A673 (cell line): ENCODE measurements around the gene WBP2. TPM values are rescaled to one million over a fixed set of nuclear protein-coding genes. Genes with fewer than 3 reads are reported as not detected.

Source experiments
- BruUV-seq: library from RNA; stranded (reverse); fragments of 400-500 nt; replicated peaks from 2 replicates; lab custom pipeline; 2021; lab: Mats Ljungman, UMichigan
- CTCF ChIA-PET: fragments of 300-600 bp; sonication (Branson Sonifier 250); formaldehyde crosslinking; loops from one replicate; lab custom pipeline; 2022; ENCODE audit warnings: antibody characterized with exemption; lab: Charles Lee
- POLR2A ChIA-PET: fragments of 300-600 bp; sonication (Branson Sonifier 250); formaldehyde crosslinking; loops from one replicate; lab custom pipeline; 2022; ENCODE audit warnings: antibody characterized with exemption; ENCODE audit not compliant: low non-redundant PET; lab: Charles Lee
- DNase-seq: peaks from one replicate; pipeline ENCODE4 v3.0.0-alpha.2; 2015; ENCODE audit warnings: low spot score
- H3K27ac ChIP-seq: fragments of 200-600 bp; sonication (generic); 2 replicates; pipeline ENCODE4 v1.5.1; 2016; ENCODE audit warnings: mixed run types, low read depth, mild to moderate bottlenecking, mixed read lengths, antibody characterized with exemption, low read length; ENCODE audit not compliant: poor library complexity, severe bottlenecking
- H3K27me3 ChIP-seq: fragments of 200-600 bp; sonication (generic); replicated peaks from 2 replicates; pipeline ENCODE4 v1.6.1; 2017; ENCODE audit warnings: mixed run types, low read depth, mild to moderate bottlenecking, mixed read lengths, antibody characterized with exemption, low read length; ENCODE audit not compliant: insufficient read depth, poor library complexity
- H3K36me3 ChIP-seq: fragments of 200-600 bp; sonication (generic); 2 replicates; pipeline ENCODE4 v1.6.1; 2016; ENCODE audit warnings: mixed run types, mild to moderate bottlenecking, mixed read lengths, antibody characterized with exemption, low read length; ENCODE audit not compliant: insufficient read depth, poor library complexity, severe bottlenecking
- H3K4me1 ChIP-seq: fragments of 200-600 bp; sonication (generic); 2 replicates; pipeline ENCODE4 v1.6.1; 2017; ENCODE audit warnings: mixed run types, mild to moderate bottlenecking, mixed read lengths, antibody characterized with exemption, low read length; ENCODE audit not compliant: insufficient read depth, poor library complexity, severe bottlenecking
- H3K4me3 ChIP-seq: fragments of 200-600 bp; sonication (generic); 2 replicates; pipeline ENCODE4 v1.5.1; 2016; ENCODE audit warnings: low read depth, mixed run types, mild to moderate bottlenecking, mixed read lengths, low read length; ENCODE audit not compliant: poor library complexity, severe bottlenecking
- H3K9me3 ChIP-seq: fragments of 200-600 bp; sonication (generic); 2 replicates; pipeline ENCODE4 v1.6.1; 2016; ENCODE audit warnings: mixed run types, low read depth, mild to moderate bottlenecking, mixed read lengths, antibody characterized with exemption, low read length; ENCODE audit not compliant: poor library complexity, severe bottlenecking
- EZH2 ChIP-seq: fragments of 200-600 bp; sonication (generic); IDR thresholded peaks from 2 replicates; pipeline ENCODE4 v1.6.1; 2017; ENCODE audit warnings: borderline replicate concordance, low read depth, mild to moderate bottlenecking, mixed read lengths, antibody characterized with exemption, low read length; ENCODE audit not compliant: poor library complexity, severe bottlenecking
- intact Hi-C: fragments of 100-400 bp; cut with micrococcal nuclease; formaldehyde crosslinking; loops from one replicate; pipeline ENCODE4 v1.10.0; 2022; ENCODE audit not compliant: unreplicated experiment
- total RNA-seq: library from RNA; stranded (reverse); gene quantifications from 2 replicates; pipeline ENCODE4 v1.2.3, GENCODE V29; 2021
- TF ChIP-seq, protein P1 (sequence below): fragments of 300-800, 200-600 bp; sonication (generic); conservative IDR thresholded peaks from 2 replicates; pipeline ENCODE4 v1.5.1; 2017; ENCODE audit warnings: low read depth, mild to moderate bottlenecking, antibody characterized with exemption, low read length, moderate library complexity, mixed read lengths

Gene WBP2
- total RNA-seq, 1 experiment from 2014 or later = 70.3 TPM

DNA sequence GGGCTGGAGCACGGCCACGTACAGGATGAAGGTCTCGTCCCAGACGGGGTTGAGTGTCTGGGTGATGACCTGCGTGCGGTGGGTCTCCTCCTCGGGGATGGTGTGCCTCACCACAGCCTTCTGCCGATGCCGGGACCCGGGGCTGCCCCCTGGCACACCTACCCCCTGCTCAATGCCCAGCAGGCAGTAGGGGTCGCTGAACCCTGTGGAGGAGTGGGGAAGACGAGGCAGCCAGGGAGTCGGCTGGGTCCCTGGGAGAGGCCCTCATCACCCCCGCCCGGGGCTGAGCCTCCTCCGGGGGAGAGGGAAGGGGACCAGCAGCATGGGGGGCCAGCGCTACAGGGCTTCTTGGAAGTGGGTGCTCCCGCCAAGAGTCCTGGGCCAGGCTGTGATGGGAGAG lies 12.7 kb downstream of the WBP2 start:
- no peak overlapping the region for H3K4me3 ChIP-seq

DNA sequence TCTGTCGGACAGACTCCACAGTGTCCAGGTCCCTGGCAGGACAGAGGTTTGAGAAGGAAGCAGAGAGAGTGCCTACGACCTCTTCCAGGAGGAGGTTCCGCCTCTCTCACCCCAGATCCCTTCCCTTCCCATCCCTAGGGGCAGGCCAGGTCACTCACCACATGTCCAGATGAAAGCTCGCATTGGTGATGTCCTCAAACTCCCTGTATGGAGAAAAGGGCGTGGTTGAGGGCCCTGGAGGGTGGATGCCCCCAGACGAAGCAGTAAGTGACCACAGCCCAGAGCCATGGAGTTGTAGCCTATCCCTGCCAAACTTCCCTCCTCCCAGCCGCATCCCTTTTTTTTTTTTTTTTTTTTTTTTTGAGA lies 14.4 kb downstream of the WBP2 start:
- no TSS peak for BruUV-seq
- Histone ChIP-seq H3K9me3 (no peaks in the 10 kb centered on the region), H3K4me3 (no peak overlapping the region), H3K27me3 (no peaks in the 10 kb centered on the region), H3K27ac (no peak overlapping the region), H3K4me1 (peaks cover under 1% of the 10 kb centered on the region), H3K36me3 (no peaks in the 10 kb centered on the region)
- intact Hi-C loops = no loop called here
- no peak for DNase-seq
- POLR2A ChIA-PET = no interaction called here
- CTCF ChIA-PET = no interaction called here
- TF ChIP-seq EZH2 = no peak
- TF ChIP-seq, protein P1, sequence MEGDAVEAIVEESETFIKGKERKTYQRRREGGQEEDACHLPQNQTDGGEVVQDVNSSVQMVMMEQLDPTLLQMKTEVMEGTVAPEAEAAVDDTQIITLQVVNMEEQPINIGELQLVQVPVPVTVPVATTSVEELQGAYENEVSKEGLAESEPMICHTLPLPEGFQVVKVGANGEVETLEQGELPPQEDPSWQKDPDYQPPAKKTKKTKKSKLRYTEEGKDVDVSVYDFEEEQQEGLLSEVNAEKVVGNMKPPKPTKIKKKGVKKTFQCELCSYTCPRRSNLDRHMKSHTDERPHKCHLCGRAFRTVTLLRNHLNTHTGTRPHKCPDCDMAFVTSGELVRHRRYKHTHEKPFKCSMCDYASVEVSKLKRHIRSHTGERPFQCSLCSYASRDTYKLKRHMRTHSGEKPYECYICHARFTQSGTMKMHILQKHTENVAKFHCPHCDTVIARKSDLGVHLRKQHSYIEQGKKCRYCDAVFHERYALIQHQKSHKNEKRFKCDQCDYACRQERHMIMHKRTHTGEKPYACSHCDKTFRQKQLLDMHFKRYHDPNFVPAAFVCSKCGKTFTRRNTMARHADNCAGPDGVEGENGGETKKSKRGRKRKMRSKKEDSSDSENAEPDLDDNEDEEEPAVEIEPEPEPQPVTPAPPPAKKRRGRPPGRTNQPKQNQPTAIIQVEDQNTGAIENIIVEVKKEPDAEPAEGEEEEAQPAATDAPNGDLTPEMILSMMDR = no peak

More for the DNA sequence above, 12.7 kb downstream of the WBP2 start:
- Histone ChIP-seq H3K36me3 (peaks cover 8% of the 10 kb centered on the region), H3K27me3 (no peaks in the 10 kb centered on the region), H3K4me1 (no peaks in the 10 kb centered on the region), H3K27ac (no peak overlapping the region), H3K9me3 (no peaks in the 10 kb centered on the region)
- DNase-seq = no peak
- no TSS peak for BruUV-seq
- CTCF ChIA-PET = no interaction called here
- TF ChIP-seq, protein P1 = no peak
- no peak for TF ChIP-seq EZH2
- POLR2A ChIA-PET = no interaction called here
- intact Hi-C loops = no loop called here

DNA sequence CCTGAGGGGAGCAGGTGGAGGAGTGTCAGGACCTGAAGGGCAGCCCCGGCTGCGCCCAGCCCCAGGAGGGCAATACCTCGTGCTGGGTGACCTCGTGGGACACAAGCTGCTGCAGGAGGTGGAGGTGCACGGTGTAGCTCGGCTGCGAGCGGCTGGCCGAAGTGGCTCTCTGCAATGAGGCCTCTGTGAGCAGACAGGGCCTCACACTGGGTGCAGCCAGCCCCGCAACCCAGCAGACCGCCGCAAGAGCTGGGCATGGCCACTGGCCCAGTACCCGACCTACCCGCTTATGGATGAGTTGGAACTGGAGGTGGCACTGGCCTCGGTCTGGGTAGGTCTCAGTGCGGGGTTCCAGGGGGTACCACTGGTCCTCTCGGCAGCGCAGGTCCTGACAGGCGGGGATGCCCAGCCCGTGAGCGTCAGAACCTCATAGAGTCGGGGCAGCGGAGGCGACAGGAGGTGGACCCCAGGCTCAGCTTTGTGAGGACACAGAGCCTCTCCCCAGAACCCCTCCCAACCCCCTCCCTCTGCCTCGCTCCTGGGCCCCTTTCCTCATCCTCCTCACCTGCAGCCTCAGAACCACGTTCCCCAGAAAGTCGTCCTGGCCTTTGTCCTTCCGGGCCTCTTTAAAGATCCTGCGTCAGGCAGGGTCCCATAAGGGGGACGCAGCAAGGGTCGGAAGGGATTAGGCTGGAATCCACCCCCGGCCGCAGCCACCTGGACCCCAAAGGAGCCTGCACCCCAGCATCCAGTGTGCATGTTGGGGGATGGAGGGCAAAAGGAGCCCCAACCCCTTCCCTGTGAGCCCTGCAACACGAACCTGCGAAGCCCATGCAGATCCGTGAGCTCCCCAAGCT lies 15.0 kb downstream of the WBP2 start:
- Histone ChIP-seq H3K4me1 (peaks cover 6% of the 10 kb centered on the region), H3K27me3 (no peaks in the 10 kb centered on the region), H3K9me3 (no peaks in the 10 kb centered on the region), H3K36me3 (no peaks in the 10 kb centered on the region), H3K4me3 (no peak overlapping the region), H3K27ac (no peak overlapping the region)
- no peak for DNase-seq
- BruUV-seq = no TSS peak
- CTCF ChIA-PET = interaction anchor here (0.6 kb wide), 1 partner anchor 390 kb away, joined by 7 read pairs; no protein-coding TSS in a partner anchor
- TF ChIP-seq EZH2 = no peak
- TF ChIP-seq, protein P1 = no peak
- POLR2A ChIA-PET = no interaction called here
- intact Hi-C loops = no loop called here
